Measurements from ENCODE around the gene HOXB4. TPM values are rescaled to one million over a fixed set of nuclear protein-coding genes. Genes with fewer than 3 reads are reported as not detected.

Gene HOXB4
- total RNA-seq, 1 experiment from 2014 or later, result 11.3 TPM

- CTCF ChIA-PET, result no interaction called here
- H2AFZ ChIP-seq (ENCODE audit: low read depth, low read length, poor library complexity, severe bottlenecking), result no peak overlapping the region
- RAD21 ChIA-PET (ENCODE audit: low non-redundant PET in 1 of 2, low total read pairs in 2 of 2, uncharacterized antibody in 2 of 2, unreplicated experiment in 2 of 2), result no interaction called here
- no peaks in the 10 kb centered on the region for H3K27me3 ChIP-seq (ENCODE audit: insufficient read depth, low read length)
- intact Hi-C loops (cut with micrococcal nuclease), result no loop called here
- no peaks in the 10 kb centered on the region for H3K9me2 ChIP-seq (ENCODE audit: insufficient read depth)
- peak overlapping the region; percentile 95 for H3K4me2 ChIP-seq (ENCODE audit: low read length)
- H3K9ac ChIP-seq (ENCODE audit: low read length), result peak overlapping the region; percentile 97; the same call in 1 of the 2 replicates
- H3K79me2 ChIP-seq (ENCODE audit: insufficient read depth, low read length), result peaks cover 70% of the 10 kb centered on the region
- H3K9me3 ChIP-seq (ENCODE audit: control insufficient read depth in 1 of 2, insufficient read depth in 1 of 2, low read depth in 1 of 2, low read length in 2 of 2), result no peaks in the 10 kb centered on the region
- no peak overlapping the region for H3K4me3 ChIP-seq (replicated peaks in 1 of 2; ENCODE audit: low read depth in 1 of 2, low read length in 2 of 2)
- TF ChIP-seq JUND (IDR thresholded peaks at IDR 0.05), result no peak
- TF ChIP-seq, protein P1, sequence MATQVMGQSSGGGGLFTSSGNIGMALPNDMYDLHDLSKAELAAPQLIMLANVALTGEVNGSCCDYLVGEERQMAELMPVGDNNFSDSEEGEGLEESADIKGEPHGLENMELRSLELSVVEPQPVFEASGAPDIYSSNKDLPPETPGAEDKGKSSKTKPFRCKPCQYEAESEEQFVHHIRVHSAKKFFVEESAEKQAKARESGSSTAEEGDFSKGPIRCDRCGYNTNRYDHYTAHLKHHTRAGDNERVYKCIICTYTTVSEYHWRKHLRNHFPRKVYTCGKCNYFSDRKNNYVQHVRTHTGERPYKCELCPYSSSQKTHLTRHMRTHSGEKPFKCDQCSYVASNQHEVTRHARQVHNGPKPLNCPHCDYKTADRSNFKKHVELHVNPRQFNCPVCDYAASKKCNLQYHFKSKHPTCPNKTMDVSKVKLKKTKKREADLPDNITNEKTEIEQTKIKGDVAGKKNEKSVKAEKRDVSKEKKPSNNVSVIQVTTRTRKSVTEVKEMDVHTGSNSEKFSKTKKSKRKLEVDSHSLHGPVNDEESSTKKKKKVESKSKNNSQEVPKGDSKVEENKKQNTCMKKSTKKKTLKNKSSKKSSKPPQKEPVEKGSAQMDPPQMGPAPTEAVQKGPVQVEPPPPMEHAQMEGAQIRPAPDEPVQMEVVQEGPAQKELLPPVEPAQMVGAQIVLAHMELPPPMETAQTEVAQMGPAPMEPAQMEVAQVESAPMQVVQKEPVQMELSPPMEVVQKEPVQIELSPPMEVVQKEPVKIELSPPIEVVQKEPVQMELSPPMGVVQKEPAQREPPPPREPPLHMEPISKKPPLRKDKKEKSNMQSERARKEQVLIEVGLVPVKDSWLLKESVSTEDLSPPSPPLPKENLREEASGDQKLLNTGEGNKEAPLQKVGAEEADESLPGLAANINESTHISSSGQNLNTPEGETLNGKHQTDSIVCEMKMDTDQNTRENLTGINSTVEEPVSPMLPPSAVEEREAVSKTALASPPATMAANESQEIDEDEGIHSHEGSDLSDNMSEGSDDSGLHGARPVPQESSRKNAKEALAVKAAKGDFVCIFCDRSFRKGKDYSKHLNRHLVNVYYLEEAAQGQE (IDR thresholded peaks at IDR 0.05; ENCODE audit: low read depth), result no peak
- TF ChIP-seq FOSL1 (IDR thresholded peaks at IDR 0.05; ENCODE audit: low read depth), result no peak
- no peak for TF ChIP-seq SRF (IDR thresholded peaks at IDR 0.05; ENCODE audit: low read depth)
- no peak for TF ChIP-seq CEBPB (IDR thresholded peaks at IDR 0.05; ENCODE audit: low read depth)
- TF ChIP-seq ZFX (IDR thresholded peaks at IDR 0.05), result no peak
- TF ChIP-seq MAX (IDR thresholded peaks at IDR 0.05), result no peak
- no peak for TF ChIP-seq SIN3A (IDR thresholded peaks at IDR 0.05; ENCODE audit: low read depth)
- TF ChIP-seq SP1 (IDR thresholded peaks at IDR 0.05; ENCODE audit: low read depth), result no peak
- TF ChIP-seq CTCF (IDR thresholded peaks at IDR 0.05 in 2 of 3, conservative IDR thresholded peaks at IDR 0.05 in 1 of 3; ENCODE audit: borderline replicate concordance in 1 of 3, insufficient read depth in 1 of 3, low read depth in 2 of 3, low read length in 2 of 3), result no peak
- no peak for TF ChIP-seq EZH2 (IDR thresholded peaks at IDR 0.05)
- BruUV-seq (replicated peaks), result no TSS peak
- DNase-seq (ENCODE audit: low read depth, low spot score) (no peak), ATAC-seq (no peak)
- H3K4me1 ChIP-seq (ENCODE audit: control insufficient read depth in 1 of 2, insufficient read depth in 2 of 2, low read length in 2 of 2), result peaks cover 23 to 57% of the 10 kb centered on the region in 2 experiments
- peak overlapping the region; percentile 98; the same call in 1 of the 2 replicates for H3K27ac ChIP-seq (ENCODE audit: low read depth, low read length)
- POLR2A ChIA-PET, result no interaction called here
- no peaks in the 10 kb centered on the region for H4K20me1 ChIP-seq (ENCODE audit: insufficient read depth)
- no peaks in the 10 kb centered on the region for H3K36me3 ChIP-seq (ENCODE audit: control insufficient read depth in 1 of 2, insufficient read depth in 2 of 2, low read length in 2 of 2)
Measured at GRCh38 chr17:48608494-48608834, 30.3 kb upstream of the HOXB4 start.
